Glutamatergic neuron (in vitro differentiated cells): ENCODE data around the gene APBB2. TPM values are rescaled to one million over a fixed set of nuclear protein-coding genes. Genes with fewer than 3 reads are reported as not detected.

ENCODE experiments used
- DNase-seq: peaks from one replicate; pipeline ENCODE4 v3.0.0; 2022
- H3K27ac Mint-ChIP-seq: one replicate; pipeline ENCODE4 v1.8.0; 2020; ENCODE audit warnings: mild to moderate bottlenecking, mixed read lengths, inconsistent platforms; ENCODE audit not compliant: unreplicated experiment
- H3K27me3 Mint-ChIP-seq: one replicate; pipeline ENCODE4 v1.8.0; 2020; ENCODE audit warnings: mild to moderate bottlenecking, moderate library complexity, mixed read lengths, inconsistent platforms; ENCODE audit not compliant: unreplicated experiment
- H3K36me3 Mint-ChIP-seq: one replicate; pipeline ENCODE4 v1.8.0; 2020; ENCODE audit warnings: mild to moderate bottlenecking, mixed read lengths, inconsistent platforms; ENCODE audit not compliant: unreplicated experiment
- H3K4me1 Mint-ChIP-seq: one replicate; pipeline ENCODE4 v1.8.0; 2020; ENCODE audit warnings: mild to moderate bottlenecking, low read depth, mixed read lengths, inconsistent platforms; ENCODE audit not compliant: unreplicated experiment
- H3K4me3 Mint-ChIP-seq: one replicate; pipeline ENCODE4 v1.8.0; 2020; ENCODE audit warnings: mild to moderate bottlenecking, mixed read lengths, inconsistent platforms; ENCODE audit not compliant: unreplicated experiment
- H3K9me3 Mint-ChIP-seq: one replicate; pipeline ENCODE4 v1.8.0; 2020; ENCODE audit warnings: mild to moderate bottlenecking, moderate library complexity, mixed read lengths, inconsistent platforms; ENCODE audit not compliant: unreplicated experiment
- total RNA-seq: library from RNA; stranded (reverse); fragmentation: NEBNext Ultra II Directional; extraction: Animal tissue kit (Norgen Biotek cat#: 25700); gene quantifications from one replicate; pipeline ENCODE4 v1.2.1, GENCODE V29; 2021; ENCODE audit not compliant: unreplicated experiment
- TF ChIP-seq, protein P1 (sequence below): fragments of 200-600 bp; sonication (generic); IDR thresholded peaks from one replicate; pipeline ENCODE4 v1.5.0; 2021; ENCODE audit not compliant: partially characterized antibody, unreplicated experiment

Gene APBB2
- total RNA-seq, 1 donor from 2014 or later, result 117 TPM

DNA sequence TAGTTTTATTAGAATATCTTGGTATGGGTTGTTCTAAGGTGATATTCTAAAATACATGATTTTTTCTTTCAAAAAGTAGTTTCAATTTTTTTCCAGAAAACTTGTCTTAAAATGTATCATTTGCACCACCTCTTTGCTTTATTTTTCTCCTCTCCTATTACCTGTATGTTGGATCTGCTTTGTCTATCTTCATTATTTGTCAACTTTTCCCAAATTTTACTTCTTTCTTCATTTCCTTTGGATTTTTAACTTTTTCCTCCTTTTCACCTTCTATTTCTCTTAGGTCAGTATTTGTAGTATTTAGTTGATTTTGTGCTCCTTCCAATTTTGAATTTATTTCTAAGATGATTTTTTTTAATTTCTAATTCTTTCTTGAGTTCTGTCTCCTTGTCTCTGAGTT lies 169.6 kb downstream of the APBB2 start:
- H3K36me3 Mint-ChIP-seq, result peaks cover 23% of the 10 kb centered on the region
- no peaks in the 10 kb centered on the region for H3K27me3 Mint-ChIP-seq

GRCh38 chr4:41044165-41044564 lies 170.2 kb downstream of the APBB2 start:
- H3K4me3 Mint-ChIP-seq, result no peak overlapping the region
- no peak overlapping the region for H3K27ac Mint-ChIP-seq
- no peak for DNase-seq
- TF ChIP-seq, protein P1, sequence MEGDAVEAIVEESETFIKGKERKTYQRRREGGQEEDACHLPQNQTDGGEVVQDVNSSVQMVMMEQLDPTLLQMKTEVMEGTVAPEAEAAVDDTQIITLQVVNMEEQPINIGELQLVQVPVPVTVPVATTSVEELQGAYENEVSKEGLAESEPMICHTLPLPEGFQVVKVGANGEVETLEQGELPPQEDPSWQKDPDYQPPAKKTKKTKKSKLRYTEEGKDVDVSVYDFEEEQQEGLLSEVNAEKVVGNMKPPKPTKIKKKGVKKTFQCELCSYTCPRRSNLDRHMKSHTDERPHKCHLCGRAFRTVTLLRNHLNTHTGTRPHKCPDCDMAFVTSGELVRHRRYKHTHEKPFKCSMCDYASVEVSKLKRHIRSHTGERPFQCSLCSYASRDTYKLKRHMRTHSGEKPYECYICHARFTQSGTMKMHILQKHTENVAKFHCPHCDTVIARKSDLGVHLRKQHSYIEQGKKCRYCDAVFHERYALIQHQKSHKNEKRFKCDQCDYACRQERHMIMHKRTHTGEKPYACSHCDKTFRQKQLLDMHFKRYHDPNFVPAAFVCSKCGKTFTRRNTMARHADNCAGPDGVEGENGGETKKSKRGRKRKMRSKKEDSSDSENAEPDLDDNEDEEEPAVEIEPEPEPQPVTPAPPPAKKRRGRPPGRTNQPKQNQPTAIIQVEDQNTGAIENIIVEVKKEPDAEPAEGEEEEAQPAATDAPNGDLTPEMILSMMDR, result no peak
- H3K36me3 Mint-ChIP-seq, result peaks cover 23% of the 10 kb centered on the region
- peaks cover 3% of the 10 kb centered on the region for H3K9me3 Mint-ChIP-seq
- H3K4me1 Mint-ChIP-seq, result peaks cover 3% of the 10 kb centered on the region
- no peaks in the 10 kb centered on the region for H3K27me3 Mint-ChIP-seq

More for the DNA sequence above, 169.6 kb downstream of the APBB2 start:
- Mint-ChIP-seq H3K27ac (no peak overlapping the region), H3K9me3 (peaks cover 3% of the 10 kb centered on the region), H3K4me1 (peaks cover 3% of the 10 kb centered on the region), H3K4me3 (no peak overlapping the region)
- TF ChIP-seq, protein P1, result no peak
- no peak for DNase-seq

DNA sequence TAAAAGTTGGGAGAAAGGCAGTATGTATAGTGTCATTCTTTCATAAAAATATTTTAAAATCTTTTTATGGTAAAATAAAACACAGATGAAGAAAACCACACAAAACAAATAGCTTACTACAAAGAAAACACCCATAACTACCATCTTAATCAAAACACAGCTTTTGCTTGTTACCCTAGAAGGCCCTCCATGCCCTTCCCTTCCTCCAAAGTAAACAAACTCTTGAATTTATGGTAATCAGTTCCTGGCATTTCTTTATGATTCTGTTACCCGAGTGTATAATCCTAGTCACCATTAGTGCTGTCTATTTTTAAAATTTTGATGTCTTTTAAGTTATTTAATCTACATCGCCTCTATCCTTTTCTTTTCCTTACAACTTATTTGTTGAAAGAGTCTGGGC lies 170.9 kb downstream of the APBB2 start:
- TF ChIP-seq, protein P1, result no peak
- no peak for DNase-seq
- peaks cover 23% of the 10 kb centered on the region for H3K36me3 Mint-ChIP-seq
- no peaks in the 10 kb centered on the region for H3K27me3 Mint-ChIP-seq
- no peak overlapping the region for H3K27ac Mint-ChIP-seq
- no peak overlapping the region for H3K4me3 Mint-ChIP-seq
- no peaks in the 10 kb centered on the region for H3K9me3 Mint-ChIP-seq
- H3K4me1 Mint-ChIP-seq, result peaks cover 3% of the 10 kb centered on the region

- Mint-ChIP-seq H3K4me3 (no peak overlapping the region), H3K27me3 (peaks cover 2% of the 10 kb centered on the region), H3K4me1 (peaks cover 2% of the 10 kb centered on the region), H3K9me3 (no peaks in the 10 kb centered on the region), H3K27ac (no peak overlapping the region), H3K36me3 (peaks cover 9% of the 10 kb centered on the region)
- TF ChIP-seq, protein P1, result no peak
- no peak for DNase-seq
Observed at GRCh38 chr4:41041551-41041950, 172.8 kb downstream of the APBB2 start.

GRCh38 chr4:41039317-41039716 lies 175.0 kb downstream of the APBB2 start:
- peaks cover 2% of the 10 kb centered on the region for H3K27me3 Mint-ChIP-seq
- no peaks in the 10 kb centered on the region for H3K9me3 Mint-ChIP-seq
- H3K36me3 Mint-ChIP-seq, result peaks cover 1% of the 10 kb centered on the region
- DNase-seq, result no peak
- H3K4me3 Mint-ChIP-seq, result no peak overlapping the region
- no peaks in the 10 kb centered on the region for H3K4me1 Mint-ChIP-seq
- TF ChIP-seq, protein P1, result no peak
- no peak overlapping the region for H3K27ac Mint-ChIP-seq
